BLaER1 (cell line): ENCODE measurements around the gene ISOC2.

ENCODE experiments used
- H3K27ac ChIP-seq: shearing (Covaris generic); formaldehyde crosslinking; 2 replicates; pipeline ENCODE4 v1.8.1; 2022
- H3K27me3 ChIP-seq: shearing (Covaris generic); formaldehyde crosslinking; 2 replicates; pipeline ENCODE4 v1.8.1; 2022
- H3K36me3 ChIP-seq: shearing (Covaris generic); formaldehyde crosslinking; 2 replicates; pipeline ENCODE4 v1.8.1; 2022
- H3K4me1 ChIP-seq: shearing (Covaris generic); formaldehyde crosslinking; 2 replicates; pipeline ENCODE4 v1.8.1; 2022
- H3K4me2 ChIP-seq: shearing (Covaris generic); formaldehyde crosslinking; 2 replicates; pipeline ENCODE4 v1.8.1; 2022
- H3K4me3 ChIP-seq: shearing (Covaris generic); formaldehyde crosslinking; 2 replicates; pipeline ENCODE4 v1.8.1; 2022
- H3K9ac ChIP-seq: shearing (Covaris generic); formaldehyde crosslinking; 2 replicates; pipeline ENCODE4 v1.8.1; 2022
- H3K9me3 ChIP-seq: shearing (Covaris generic); formaldehyde crosslinking; 2 replicates; pipeline ENCODE4 v1.8.1; 2022
- H4K20me1 ChIP-seq: shearing (Covaris generic); formaldehyde crosslinking; 2 replicates; pipeline ENCODE4 v1.8.1; 2022
- Cebpa-rat ChIP-seq: shearing (Covaris generic); IDR thresholded peaks from 2 replicates; pipeline ENCODE4 v1.8.1; 2022

ISOC2 gene

DNA sequence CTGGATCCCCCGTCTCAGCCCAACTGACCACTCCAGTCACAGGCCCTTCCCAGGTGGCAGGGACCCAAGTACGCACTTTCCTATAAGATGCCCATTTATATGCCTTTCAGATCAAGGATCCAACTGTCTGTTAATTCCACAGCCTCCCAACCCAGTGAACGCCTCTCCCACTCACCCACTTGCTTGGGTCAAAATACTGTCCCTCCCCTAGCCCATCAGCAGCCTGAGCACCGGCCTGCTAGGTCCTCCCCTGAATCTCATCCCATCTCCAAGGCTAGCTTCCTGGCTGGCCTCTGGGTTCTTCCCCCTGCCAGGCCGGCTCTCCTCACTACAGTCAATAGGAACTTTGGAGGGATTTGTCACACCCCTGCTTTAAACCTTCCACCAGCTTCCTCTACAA lies 55.8 kb downstream of the ISOC2 start:
- H3K27ac ChIP-seq, result no peak overlapping the region

More for the DNA sequence above, 55.8 kb downstream of the ISOC2 start:
- H4K20me1 ChIP-seq, result peaks cover 69% of the 10 kb centered on the region
- peaks cover 21% of the 10 kb centered on the region for H3K9me3 ChIP-seq
- H3K9ac ChIP-seq, result peak overlapping the region; percentile 99
- H3K4me2 ChIP-seq, result peak overlapping the region; percentile 97
- no peak for TF ChIP-seq Cebpa-rat
- H3K36me3 ChIP-seq, result peaks cover 61% of the 10 kb centered on the region
- H3K27me3 ChIP-seq, result no peaks in the 10 kb centered on the region
- peak overlapping the region; percentile 99 for H3K4me3 ChIP-seq
- H3K4me1 ChIP-seq, result peaks cover 57% of the 10 kb centered on the region
